ENCODE data around the gene STIP1.

GRCh38 chr11:64150051-64150450, 35.9 kb upstream of the STIP1 start:
- no peak for TF ChIP-seq CTCF (IDR thresholded peaks at IDR 0.05; ENCODE audit: control extremely low read depth in 1 of 3, insufficient read depth in 1 of 3, low read depth in 1 of 3, low read length in 3 of 3)
- no peak for TF ChIP-seq POLR2A (IDR thresholded peaks at IDR 0.05; ENCODE audit: control extremely low read depth in 1 of 2, low read depth in 2 of 2, low read length in 2 of 2)
- no peak for TF ChIP-seq BRCA1 (IDR thresholded peaks at IDR 0.05; ENCODE audit: low read depth, low read length)
- TF ChIP-seq CHD1 (IDR thresholded peaks at IDR 0.05; ENCODE audit: low read depth, low read length) = no peak
- no peak for TF ChIP-seq POLR2AphosphoS5 (IDR thresholded peaks at IDR 0.05; ENCODE audit: low read depth, low read length)
- TF ChIP-seq USF2 (IDR thresholded peaks at IDR 0.05; ENCODE audit: low read length) = no peak
- no peak for TF ChIP-seq SP2 (IDR thresholded peaks at IDR 0.05; ENCODE audit: low read length)
- TF ChIP-seq TEAD4 (IDR thresholded peaks at IDR 0.05; ENCODE audit: low read depth, low read length) = no peak
- TF ChIP-seq CHD2 (IDR thresholded peaks at IDR 0.05; ENCODE audit: low read length) = no peak
- TF ChIP-seq SIX5 (IDR thresholded peaks at IDR 0.05; ENCODE audit: low read depth, low read length) = no peak
- no peak for TF ChIP-seq SIN3A (conservative IDR thresholded peaks at IDR 0.05 in 1 of 2, IDR thresholded peaks at IDR 0.05 in 1 of 2; ENCODE audit: low read depth in 1 of 2, low read length in 2 of 2)
- no peak for TF ChIP-seq EP300 (IDR thresholded peaks at IDR 0.05; ENCODE audit: borderline replicate concordance in 1 of 2, low read depth in 2 of 2, low read length in 2 of 2)
- no peak for TF ChIP-seq SAP30 (IDR thresholded peaks at IDR 0.05; ENCODE audit: insufficient read depth, insufficient replicate concordance, low read length)
- TF ChIP-seq MAX (IDR thresholded peaks at IDR 0.05) = no peak

All from H1 (cell line).